Cerebellar nuclear complex (tissue), 1 donor: ENCODE data around the gene LMBR1.
"Not testable (repeated sequence)": the region's sequence is repeated elsewhere in the genome, so short reads cannot be mapped to it uniquely, and the experiment has no call there.

ENCODE experiments used
- DNase-seq, 2 experiments: peaks; one replicate each; lab custom pipeline; 2025; lab: John Stamatoyannopoulos, UW

The LMBR1 gene

GRCh38 chr7:156892821-156893706 lies at the start of gene LMBR1:
TSS of gene LMBR1 (minus strand) at chr7:156893183. CDS start at chr7:156892993, 190 bp downstream.
- peak; percentile 1 to 33 for DNase-seq

GRCh38 chr7:156942708-156943090 lies 49.7 kb upstream of the LMBR1 start:
- no peak for DNase-seq

GRCh38 chr7:156941393-156942182 lies 48.6 kb upstream of the LMBR1 start:
- DNase-seq = no peak

- no peak for DNase-seq
These were observed 47.6 kb upstream of the LMBR1 start for GRCh38 chr7:156940421-156941122.

DNA sequence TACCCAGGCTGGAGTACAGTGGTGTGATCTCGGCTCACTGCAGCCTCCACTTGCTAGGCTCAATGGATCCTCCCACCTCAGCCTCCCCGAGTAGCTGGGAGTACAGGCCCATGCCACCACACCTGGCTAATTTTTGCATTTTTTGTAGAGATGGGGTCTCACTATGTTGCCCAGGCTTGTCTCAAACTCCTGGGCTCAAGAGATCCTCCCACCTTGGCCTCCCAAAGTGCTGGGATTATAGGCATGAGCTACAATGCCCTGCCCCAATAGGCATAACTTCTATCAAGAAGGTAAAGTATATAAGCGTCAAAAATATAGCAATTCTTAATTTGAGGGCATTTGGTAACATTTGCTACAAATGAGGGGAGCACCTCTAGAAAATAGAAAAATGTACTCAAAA lies 43.8 kb upstream of the LMBR1 start:
- not testable (repeated sequence) for DNase-seq

GRCh38 chr7:156935250-156935649 lies 42.3 kb upstream of the LMBR1 start:
- DNase-seq = no peak

GRCh38 chr7:156932006-156932405 lies 39.0 kb upstream of the LMBR1 start:
- no peak for DNase-seq

GRCh38 chr7:156929789-156930539 lies 37.0 kb upstream of the LMBR1 start:
- no peak for DNase-seq

GRCh38 chr7:156928406-156928747 lies 35.4 kb upstream of the LMBR1 start:
- no peak for DNase-seq

DNA sequence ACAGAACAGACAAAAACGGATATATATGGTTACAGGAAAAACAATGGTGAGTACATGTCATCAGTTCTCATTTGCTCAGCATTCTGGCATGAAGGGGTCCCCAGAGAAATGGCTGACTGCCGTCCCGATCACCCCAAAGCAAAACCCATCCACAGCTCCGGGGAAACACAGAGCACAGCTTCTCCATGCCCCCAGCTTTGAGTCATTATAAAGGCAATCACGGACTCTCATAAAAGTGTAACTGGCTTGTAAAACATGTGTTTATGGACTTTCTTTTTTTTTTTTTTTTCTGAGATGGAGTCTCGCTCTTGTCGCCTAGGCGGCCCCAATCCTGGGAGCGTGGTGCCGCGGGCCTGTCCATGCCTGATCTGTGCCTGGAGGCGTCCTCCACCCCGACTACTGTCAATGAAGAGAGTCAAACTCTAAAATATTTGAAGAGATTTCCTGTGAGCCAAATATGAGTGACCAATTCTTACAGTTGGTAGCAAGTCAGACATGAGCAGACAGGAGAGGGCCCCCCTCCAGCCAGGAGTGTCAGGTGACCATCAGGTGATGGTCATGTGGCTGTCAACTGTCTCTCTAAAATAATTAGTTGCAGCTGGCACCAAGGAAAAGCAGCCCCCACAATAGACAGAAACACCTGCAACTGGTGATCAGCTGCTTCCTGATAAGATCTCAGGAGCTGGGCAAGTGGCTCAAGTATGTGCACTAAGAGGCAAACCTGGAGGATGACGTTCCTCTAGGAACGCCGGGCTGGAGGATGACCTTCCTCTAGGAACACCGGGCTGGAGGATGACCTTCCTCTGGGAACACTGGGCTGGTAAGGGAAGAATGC lies 34.8 kb upstream of the LMBR1 start:
- no peak for DNase-seq

GRCh38 chr7:156925821-156926220 lies 32.8 kb upstream of the LMBR1 start:
- DNase-seq = not testable (repeated sequence)

DNA sequence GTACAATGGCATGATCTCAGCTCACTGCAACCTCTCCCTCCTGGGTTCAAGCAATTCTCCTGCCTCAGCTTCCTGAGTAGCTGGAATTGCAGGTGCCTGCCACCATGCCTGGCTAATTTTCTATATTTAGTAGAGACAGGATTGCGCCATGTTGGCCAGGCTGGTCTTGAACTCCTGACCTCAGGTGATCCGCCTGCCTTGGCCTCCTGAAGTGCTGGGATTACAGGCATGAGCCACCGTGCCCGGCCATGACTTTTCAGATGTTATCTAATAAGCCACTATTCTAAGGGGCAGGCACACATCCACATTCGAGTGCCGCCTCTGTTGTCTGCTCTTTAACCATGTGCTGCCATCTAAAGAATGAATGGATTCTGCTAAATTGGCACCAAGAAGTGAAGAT lies 29.3 kb upstream of the LMBR1 start:
- not testable (repeated sequence) for DNase-seq

DNA sequence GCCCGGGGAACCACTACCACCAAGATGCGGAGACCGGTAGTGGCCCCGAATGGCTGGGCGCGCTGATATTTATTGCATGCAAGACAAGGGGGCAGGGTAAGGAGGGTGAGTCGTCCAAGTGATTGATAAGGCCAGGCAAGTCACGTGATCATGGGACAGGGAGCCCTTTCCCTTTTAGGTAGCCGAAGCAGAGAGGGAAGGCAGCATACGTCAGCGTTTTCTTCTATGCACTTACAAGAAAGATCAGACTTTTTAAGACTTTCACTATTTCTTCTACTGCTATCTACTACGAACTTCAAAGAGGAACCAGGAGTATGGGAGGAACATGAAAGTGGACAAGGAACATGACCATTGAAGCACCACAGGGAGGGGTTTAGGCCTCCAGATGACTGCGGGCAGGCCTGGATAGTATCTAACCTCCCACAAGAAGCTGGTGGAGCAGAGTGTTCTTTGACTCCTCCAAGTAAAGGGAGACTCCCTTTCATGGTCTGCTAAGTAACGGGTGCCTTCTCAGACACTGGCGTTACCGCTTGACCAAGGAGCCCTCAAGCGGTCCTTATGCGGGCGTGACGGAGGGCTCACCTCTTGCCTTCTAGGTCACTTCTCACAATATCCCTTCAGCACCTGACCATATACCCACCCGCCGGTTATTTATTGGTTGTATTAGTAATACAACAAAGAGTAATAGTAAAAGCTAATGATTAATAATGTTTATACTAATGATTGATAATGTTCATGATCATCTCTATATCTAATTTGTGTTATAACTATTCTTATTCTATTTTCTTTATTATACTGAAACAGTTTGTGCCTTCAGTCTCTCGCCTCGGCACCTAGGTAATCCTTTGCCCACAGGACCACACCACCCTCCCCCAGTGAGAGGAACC lies 27.7 kb upstream of the LMBR1 start:
- not testable (repeated sequence) for DNase-seq

DNA sequence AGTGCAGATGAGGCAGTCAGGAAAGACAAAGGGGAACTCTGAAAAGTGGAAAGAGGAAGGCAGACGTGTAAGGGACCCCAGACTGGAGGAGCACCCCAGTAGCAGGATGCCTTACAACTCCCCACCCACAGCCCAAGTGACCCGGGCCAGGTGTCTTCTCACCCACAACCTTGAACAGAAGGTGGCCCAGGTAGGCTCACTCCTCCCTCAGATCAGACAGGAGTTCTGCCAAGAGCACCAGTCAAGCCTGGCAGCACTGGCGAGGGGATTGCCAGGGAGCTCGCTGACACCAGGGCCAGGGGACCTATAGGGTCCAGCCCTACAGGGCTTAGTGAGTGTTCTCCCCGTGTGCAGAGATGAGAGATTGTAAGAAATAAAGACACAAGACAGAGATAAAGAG lies 27.1 kb upstream of the LMBR1 start:
- DNase-seq = no peak

DNA sequence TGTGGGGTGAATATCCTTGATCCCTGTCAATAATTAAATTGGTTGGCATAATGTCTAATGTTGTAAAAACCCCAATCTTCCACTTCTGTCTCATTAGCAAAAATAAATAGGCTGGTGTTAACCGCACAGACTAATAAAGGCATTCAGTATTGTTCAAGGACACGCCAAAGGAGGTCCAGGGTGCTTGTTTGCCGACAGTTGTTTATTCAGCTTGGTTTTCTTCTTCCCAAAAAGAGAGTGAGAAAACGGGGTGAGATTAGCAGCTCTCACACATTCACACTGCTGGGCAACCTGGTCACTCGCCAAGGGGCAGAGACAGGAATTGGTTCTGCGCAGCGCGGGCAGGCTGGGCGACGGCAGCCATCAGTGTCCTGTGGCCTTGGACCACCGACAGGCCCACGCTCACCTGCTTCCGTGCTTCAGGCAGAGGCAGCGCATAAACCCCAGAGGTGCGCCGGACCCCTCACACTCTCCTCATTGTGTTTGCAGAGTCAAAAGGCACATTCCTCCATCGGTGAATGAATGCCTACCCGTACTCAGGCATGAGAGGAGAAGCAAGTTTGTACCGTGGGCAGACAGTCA lies 26.2 kb upstream of the LMBR1 start:
- no peak for DNase-seq

DNA sequence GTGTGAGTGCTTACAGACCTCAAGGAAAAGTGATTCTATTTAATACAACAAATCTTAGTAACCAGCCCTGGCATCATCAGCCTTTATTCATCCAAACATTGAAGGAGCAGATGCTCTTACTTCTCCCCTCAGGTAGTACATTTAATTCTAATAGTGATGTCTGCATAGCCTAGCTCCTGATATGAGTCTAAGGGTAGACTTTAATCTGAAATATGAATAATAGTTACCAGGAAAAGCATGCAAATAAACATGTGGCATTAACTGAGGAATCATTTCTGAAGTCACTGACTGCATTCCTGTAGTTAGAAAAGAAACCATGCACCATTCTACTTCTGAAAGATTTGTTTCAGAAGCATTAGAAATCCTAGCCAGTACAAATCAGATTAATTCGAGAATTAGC lies 25.7 kb upstream of the LMBR1 start:
- no peak for DNase-seq

- not testable (repeated sequence) for DNase-seq
These were observed 16.7 kb upstream of the LMBR1 start for GRCh38 chr7:156909574-156910252.

DNA sequence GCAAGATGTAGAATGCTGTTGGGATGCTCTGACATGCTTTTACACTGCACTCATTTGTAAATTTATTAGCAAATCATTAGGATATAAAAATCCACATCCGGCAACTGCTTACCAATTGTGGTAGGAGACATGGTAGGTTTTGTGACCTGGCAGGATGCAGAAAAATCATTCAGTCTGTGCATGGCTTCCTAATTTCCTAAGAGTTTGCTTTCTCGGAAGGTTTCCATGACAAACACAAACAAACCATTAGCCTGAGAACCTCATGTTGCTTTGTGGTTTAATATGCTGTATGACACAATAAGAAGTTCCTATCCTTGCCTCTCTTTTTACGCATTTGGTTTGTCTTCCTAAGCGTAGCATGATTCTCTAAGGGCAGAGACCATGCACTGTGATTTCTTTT lies 14.7 kb upstream of the LMBR1 start:
- no peak for DNase-seq

- DNase-seq = no peak
These were observed 13.2 kb upstream of the LMBR1 start for GRCh38 chr7:156906200-156906649.
